Fibroblast of mammary gland (primary cell): ENCODE data around the gene CABS1.

ENCODE experiments used
- DNase-seq: peaks from one replicate; pipeline ENCODE4 v3.0.0-alpha.2; 2010; ENCODE audit warnings: low read depth
- H3K4me3 ChIP-seq: 2 replicates; pipeline ENCODE4 v1.5.1; 2011; ENCODE audit warnings: low read depth, mild to moderate bottlenecking, low read length, moderate library complexity; ENCODE audit not compliant: control insufficient read depth
- CTCF ChIP-seq: conservative IDR thresholded peaks from 2 replicates; pipeline ENCODE4 v1.5.1; 2011; ENCODE audit warnings: low read depth, low read length, inconsistent platforms; ENCODE audit not compliant: control insufficient read depth, insufficient read depth

The CABS1 gene

GRCh38 chr4:70334681-70335080 is at the start of gene CABS1:
TSS of gene CABS1 (plus strand) at chr4:70334981. CDS start at chr4:70335040, 59 bp downstream.
- no peak for TF ChIP-seq CTCF
- no peak within 1 kb of the TSS for H3K4me3 ChIP-seq
- no peak for DNase-seq

- no peak for DNase-seq
- H3K4me3 ChIP-seq, result no peak overlapping the region
- TF ChIP-seq CTCF, result no peak
These were observed 46.1 kb upstream of the CABS1 start for GRCh38 chr4:70288651-70289050.

GRCh38 chr4:70291341-70291740 is 43.4 kb upstream of the CABS1 start:
- H3K4me3 ChIP-seq, result no peak overlapping the region
- DNase-seq, result no peak
- no peak for TF ChIP-seq CTCF

GRCh38 chr4:70297576-70297975 is 37.2 kb upstream of the CABS1 start:
- no peak for DNase-seq
- no peak for TF ChIP-seq CTCF
- H3K4me3 ChIP-seq, result no peak overlapping the region

GRCh38 chr4:70298051-70298450 is 36.7 kb upstream of the CABS1 start:
- DNase-seq, result no peak
- H3K4me3 ChIP-seq, result no peak overlapping the region
- no peak for TF ChIP-seq CTCF

- no peak for DNase-seq
- TF ChIP-seq CTCF, result no peak
- no peak overlapping the region for H3K4me3 ChIP-seq
These were observed 35.1 kb upstream of the CABS1 start for GRCh38 chr4:70299643-70300042.

GRCh38 chr4:70300215-70300614 is 34.6 kb upstream of the CABS1 start:
- TF ChIP-seq CTCF, result no peak
- no peak overlapping the region for H3K4me3 ChIP-seq
- no peak for DNase-seq
